NCI-H2171 treated with DMSO at 0.1 percent for 48 hours (cell line): ENCODE measurements around the gene COG7.
"Not testable (repeated sequence)": the region's sequence is repeated elsewhere in the genome, so short reads cannot be mapped to it uniquely, and the experiment has no call there.

Source experiments
- DNase-seq: peaks from one replicate; lab custom pipeline; 2025; lab: John Stamatoyannopoulos, UW

Gene COG7

DNA sequence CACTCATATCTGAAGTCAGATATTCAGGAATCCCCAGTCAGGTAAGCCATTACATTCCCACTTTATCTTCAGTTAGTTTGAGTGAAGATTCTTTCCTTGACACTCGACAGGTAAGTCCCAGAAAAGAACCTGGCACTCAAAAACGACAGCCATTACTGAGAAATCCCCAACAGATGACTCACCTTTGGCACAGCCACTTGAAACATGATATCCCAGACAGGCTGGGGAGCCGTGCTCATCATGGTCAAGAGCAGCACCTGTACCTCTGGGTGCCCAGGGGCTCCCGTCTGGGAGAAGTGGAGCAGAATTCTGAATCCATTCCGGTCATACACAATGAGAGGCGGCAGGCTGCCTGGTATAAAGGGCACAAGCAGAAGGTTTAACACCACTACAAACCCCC, 16.8 kb upstream of the COG7 start:
- peak; percentile 67 for DNase-seq

GRCh38 chr16:23466162-23466885, 13.3 kb upstream of the COG7 start:
- DNase-seq = no peak

- DNase-seq = no peak
These were observed 12.2 kb upstream of the COG7 start for GRCh38 chr16:23465179-23465578.

DNA sequence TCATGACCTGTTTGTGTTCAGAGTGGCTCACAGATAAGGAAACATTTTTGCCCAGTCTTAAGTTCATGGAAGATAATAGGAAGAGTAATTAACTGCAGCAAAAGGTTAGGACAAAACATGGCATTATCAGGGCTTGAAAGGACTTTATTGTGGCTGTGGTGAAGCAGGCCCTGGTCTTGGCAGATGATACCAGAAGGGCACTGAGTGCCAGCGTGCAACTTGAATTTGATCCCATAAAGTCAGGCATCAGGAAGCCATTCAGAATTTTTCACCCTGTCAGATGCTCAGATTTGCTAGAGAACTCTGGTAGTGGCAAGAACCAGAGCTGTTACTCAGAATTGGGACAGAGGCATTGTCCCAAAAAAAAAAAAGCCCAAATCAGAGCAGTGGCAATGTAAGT, 11.2 kb upstream of the COG7 start:
- DNase-seq = no peak

GRCh38 chr16:23462994-23463393, 10.0 kb upstream of the COG7 start:
- DNase-seq = not testable (repeated sequence)

GRCh38 chr16:23453338-23454052, 506 bp upstream of the COG7 start:
- DNase-seq = no peak

DNA sequence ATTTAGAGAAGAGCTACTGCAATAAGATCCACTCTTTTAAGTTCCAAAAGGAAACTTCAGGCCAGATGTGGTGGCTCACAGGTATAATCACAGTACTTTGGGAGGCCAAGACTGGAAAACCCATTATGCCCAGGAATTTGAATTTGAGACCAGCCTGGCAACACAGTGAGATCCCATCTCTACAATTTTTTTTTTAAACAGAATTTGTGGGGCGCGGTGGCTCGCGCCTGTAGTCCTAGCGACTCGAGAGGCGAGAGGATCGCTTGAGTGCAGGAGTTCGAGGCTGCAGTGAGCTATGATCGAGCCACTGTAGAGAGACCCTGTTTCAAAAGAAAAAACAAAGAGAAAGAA, 793 bp downstream of the COG7 start:
- no peak for DNase-seq

DNA sequence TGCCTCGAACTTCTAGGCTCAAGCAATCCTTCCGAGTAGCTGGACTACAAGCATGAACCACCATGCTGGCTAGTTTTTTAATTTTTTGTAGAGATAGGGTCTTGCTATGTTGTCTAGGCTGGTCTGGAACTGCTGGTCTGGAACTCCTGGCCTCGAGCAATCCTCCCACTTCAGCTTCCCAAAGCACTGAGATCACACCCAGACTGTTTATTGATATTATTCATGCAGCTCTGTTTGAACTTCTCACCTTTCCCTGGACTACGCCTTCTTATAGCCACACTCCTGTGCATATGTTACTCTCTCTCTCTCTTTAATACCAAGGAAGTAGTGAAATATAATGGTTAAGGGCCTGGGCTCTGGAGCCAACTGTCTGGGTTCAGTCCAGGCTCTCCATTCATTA, 4.6 kb downstream of the COG7 start:
- no peak for DNase-seq

DNA sequence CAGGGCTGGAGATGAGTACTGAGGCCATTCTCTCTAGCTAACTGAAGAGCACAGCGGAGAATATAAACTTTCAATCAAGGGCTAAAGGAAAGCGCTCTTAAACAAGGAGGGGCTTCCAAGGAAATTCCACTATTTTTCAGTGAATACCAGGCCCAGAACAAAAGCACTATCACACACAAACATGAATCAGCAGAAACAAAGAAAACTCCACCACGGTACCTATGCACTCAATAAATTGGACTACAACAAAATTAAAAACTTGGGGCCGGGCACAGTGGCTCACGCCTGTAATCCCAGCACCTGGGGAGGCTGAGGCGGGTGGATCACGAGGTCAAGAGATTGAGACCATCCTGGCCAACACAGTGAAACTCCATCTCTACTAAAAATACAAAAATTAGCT, 15.4 kb downstream of the COG7 start:
- not testable (repeated sequence) for DNase-seq

GRCh38 chr16:23436951-23437350, 16.0 kb downstream of the COG7 start:
- DNase-seq = no peak

GRCh38 chr16:23435500-23435899, 17.5 kb downstream of the COG7 start:
- DNase-seq = peak; percentile 81

GRCh38 chr16:23434380-23434779, 18.6 kb downstream of the COG7 start:
- peak; percentile 88 for DNase-seq

DNA sequence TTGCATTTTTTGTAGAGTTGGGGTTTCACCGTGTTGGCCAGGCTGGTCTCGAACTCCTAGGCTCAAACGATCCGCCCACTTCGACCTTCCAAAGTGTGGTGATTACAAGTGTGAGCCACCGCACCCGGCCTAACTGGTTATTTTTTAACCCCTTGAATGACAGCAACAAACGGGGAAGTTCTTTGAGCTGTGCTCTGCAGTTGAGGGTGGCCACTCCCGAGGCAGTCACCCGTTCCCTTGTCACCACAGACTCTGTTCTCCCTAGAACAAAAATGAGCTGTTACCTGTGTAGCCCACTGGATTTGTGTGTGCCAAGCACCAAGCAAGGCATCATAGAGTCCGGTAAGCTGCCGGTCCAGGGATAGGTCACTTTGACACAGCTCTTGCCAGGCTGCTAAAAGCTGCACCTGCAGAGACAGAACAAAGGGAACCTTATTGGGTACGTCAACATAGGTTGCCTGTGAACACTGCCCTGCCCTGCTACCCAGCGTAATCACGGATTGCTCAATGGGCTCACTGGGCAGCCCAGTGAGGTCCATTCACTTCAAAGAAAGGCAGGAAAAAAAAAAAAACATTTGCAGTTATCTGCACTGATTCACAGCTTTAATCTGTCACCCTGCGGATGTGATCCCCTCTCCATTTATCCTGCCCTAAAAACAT, 19.6 kb downstream of the COG7 start:
- DNase-seq = no peak

DNA sequence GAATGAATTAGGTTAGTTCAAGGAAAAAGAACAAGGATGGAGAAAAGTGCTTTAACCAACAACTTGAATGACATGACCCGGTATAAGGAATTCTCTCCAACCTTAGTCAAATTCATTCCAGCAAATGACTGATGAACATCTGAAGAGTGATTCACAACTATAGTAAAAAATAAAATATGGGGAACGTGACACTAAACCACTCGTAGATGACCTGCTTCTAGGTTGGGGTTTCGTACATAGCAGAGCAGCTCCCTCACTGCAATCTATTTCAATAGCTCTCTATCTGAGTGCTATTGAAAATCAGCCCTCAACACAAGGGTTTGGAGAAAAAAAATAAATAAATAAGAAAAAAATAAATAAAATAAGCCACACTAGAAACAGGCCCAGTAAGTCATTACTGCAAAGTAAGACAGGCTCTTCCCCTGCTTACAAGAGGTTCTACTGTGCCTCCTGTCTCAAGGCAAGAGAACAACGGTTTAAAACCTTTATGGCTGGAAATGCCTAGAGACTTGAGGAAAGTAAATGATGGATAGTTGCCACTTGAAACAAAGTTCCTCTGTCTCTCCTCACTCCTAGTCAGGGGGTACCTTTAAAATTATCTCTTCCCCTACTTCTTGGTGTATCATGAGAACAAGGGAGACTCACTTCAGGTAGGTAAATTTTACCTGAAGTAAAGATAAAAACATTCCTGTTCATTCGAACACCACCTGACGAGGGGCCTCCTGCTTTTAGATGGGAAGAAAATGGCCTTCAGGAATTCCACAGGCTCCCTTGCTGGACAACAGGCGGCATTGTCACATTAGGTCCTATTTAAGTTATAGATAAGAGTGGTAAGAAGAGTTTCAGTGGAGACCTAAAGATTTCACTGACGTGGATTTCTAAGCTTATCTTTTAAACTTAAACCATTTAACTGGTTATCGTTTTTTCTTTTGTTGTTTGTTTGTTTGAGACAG, 20.5 kb downstream of the COG7 start:
- DNase-seq = peak; percentile 19

DNA sequence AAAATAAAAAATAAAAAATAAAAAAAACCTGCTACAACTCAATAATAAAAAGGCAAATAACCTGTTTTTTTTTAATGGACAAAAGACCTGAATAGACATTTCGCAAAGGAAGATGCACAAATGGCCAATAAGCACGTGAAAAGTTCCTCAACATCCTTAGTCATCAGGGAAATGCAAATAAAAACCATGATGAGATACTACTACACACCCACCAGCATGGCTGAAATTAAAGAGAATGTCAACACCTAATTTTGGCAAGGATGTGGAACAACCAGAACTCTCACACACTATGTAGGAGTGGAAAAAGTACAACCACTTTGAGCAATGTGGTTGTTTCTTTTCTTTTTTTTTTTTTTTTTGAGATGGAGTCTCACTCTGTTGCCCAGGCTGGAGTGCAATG, 24.6 kb downstream of the COG7 start:
- DNase-seq = no peak

DNA sequence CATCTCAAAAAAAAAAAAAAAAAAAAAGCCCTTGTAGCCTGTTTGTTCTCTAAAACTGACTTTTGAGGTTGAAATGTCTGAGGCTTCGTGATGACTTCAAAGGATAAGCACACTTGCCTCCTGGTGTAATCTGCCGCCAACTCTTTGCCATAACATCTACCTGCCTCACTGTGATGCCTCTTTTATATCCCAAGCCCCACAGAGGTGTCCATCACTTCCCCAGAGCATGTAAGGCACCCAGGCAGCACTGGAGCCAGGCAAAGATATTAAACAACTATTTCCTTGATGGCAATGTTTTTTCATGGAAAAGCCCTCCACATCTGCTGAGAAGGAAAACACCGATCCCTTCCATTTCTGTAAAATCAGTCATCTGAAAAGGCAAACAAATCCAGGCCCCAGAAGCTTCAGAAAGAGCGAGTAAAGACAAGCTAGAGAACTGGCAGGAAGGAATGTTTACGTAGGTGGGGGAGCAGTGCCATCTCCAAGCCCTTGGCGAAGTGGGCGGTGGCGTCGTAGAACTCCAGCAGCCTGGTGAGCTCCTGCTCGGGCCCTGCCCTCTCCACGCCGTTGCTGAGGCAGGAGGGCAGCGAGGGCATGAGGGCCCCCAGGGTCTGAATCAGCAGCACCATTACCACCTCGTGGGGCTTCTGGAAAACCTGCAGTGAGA, 28.6 kb downstream of the COG7 start:
- peak; percentile 90 for DNase-seq

- peak; percentile 29 for DNase-seq
These were observed 29.4 kb downstream of the COG7 start for GRCh38 chr16:23423496-23424049.

GRCh38 chr16:23420011-23420410, 33.0 kb downstream of the COG7 start:
- DNase-seq = no peak

- DNase-seq = no peak
These were observed 36.2 kb downstream of the COG7 start for GRCh38 chr16:23416816-23417215.

DNA sequence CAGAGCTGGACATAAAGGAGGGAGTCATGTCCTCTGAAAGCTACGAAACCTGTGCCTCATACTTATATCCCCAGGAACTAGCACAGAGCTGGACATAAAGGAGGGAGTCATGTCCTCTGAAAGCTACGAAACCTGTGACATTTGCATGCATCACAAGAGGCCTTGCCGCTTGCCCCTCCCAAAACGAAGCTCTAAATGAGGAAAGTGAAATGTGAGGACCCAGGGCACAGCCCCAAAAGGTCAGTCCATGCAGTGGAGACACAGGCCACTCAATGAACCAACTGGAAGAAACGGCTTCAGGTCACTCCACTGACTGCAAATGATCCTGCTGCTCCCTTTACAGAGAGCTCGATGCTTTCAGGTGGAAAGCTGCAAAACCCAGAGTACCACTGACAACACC, 38.3 kb downstream of the COG7 start:
- DNase-seq = no peak

- no peak for DNase-seq
These were observed 42.8 kb downstream of the COG7 start for GRCh38 chr16:23410176-23410575.
